ENCODE data around the gene ITIH5. TPM values are rescaled to one million over a fixed set of nuclear protein-coding genes. Genes with fewer than 3 reads are reported as not detected.

ITIH5 gene
- total RNA-seq, 5 donors from 2014 or later (not counting 1 experiment from before 2014, with no cell fraction given): 0.13 to 0.22 TPM; not detected in 3

GRCh38 chr10:7593905-7594304 lies 72.9 kb downstream of the ITIH5 start:
- ChIA-PET CTCF (no interaction called here), POLR2A (no interaction called here)
- Mint-ChIP-seq H3K36me3 (no peaks in the 10 kb centered on the region), H3K27me3 (peaks cover 0 to 3% of the 10 kb centered on the region in 2 donors), H3K27ac (no peak overlapping the region), H3K9me3 (no peaks in the 10 kb centered on the region), H3K4me1 (peaks cover 0 to 6% (median 3%) of the 10 kb centered on the region in 3 donors), H3K4me3 (no peak overlapping the region)
- WGBS (ENCODE audit: insufficient coverage): 86% methylated on average over 4 of the region's 4 CpGs
- Histone ChIP-seq H3K36me3 (ENCODE audit: control insufficient read depth in 2 of 2, extremely low read depth in 1 of 2, insufficient read depth in 1 of 2, low read length in 1 of 2) (no peaks in the 10 kb centered on the region), H3K4me3 (ENCODE audit: control insufficient read depth in 1 of 2, extremely low read depth in 1 of 2, low read length in 1 of 2) (no peak overlapping the region), H3K4me1 (ENCODE audit: control insufficient read depth in 1 of 2, extremely low read depth in 1 of 2, insufficient read depth in 2 of 2, low read length in 2 of 2) (peaks cover 0 to 2% of the 10 kb centered on the region in 2 experiments), H3K27me3 (replicated peaks in 1 of 2; ENCODE audit: control insufficient read depth in 2 of 2, extremely low read depth in 1 of 2, insufficient read depth in 2 of 2, low read length in 1 of 2) (peaks cover 0 to 16% of the 10 kb centered on the region in 2 experiments), H3K27ac (ENCODE audit: low read length) (no peak overlapping the region), H3K9me3 (no peaks in the 10 kb centered on the region)
- ATAC-seq (replicated peaks in 1 of 4): no peak
- no peak for DNase-seq

GRCh38 chr10:7593063-7593462 lies 73.7 kb downstream of the ITIH5 start:
- Mint-ChIP-seq H3K27ac (no peak overlapping the region), H3K4me1 (peaks cover 0 to 6% (median 3%) of the 10 kb centered on the region in 3 donors), H3K36me3 (no peaks in the 10 kb centered on the region), H3K9me3 (no peaks in the 10 kb centered on the region), H3K4me3 (no peak overlapping the region), H3K27me3 (peaks cover 0 to 3% of the 10 kb centered on the region in 2 donors)
- DNase-seq: no peak
- H3K9me3 ChIP-seq: no peaks in the 10 kb centered on the region
- ATAC-seq (replicated peaks in 1 of 4): no peak
- ChIA-PET CTCF (no interaction called here), POLR2A (no interaction called here)
- H3K36me3 ChIP-seq (ENCODE audit: control insufficient read depth in 2 of 2, extremely low read depth in 1 of 2, insufficient read depth in 1 of 2, low read length in 1 of 2): no peaks in the 10 kb centered on the region
- peaks cover 0 to 2% of the 10 kb centered on the region in 2 experiments for H3K4me1 ChIP-seq (ENCODE audit: control insufficient read depth in 1 of 2, extremely low read depth in 1 of 2, insufficient read depth in 2 of 2, low read length in 2 of 2)
- no peak overlapping the region for H3K27ac ChIP-seq (ENCODE audit: low read length)
- H3K4me3 ChIP-seq (ENCODE audit: control insufficient read depth in 1 of 2, extremely low read depth in 1 of 2, low read length in 1 of 2): no peak overlapping the region
- peaks cover 0 to 16% of the 10 kb centered on the region in 2 experiments for H3K27me3 ChIP-seq (replicated peaks in 1 of 2; ENCODE audit: control insufficient read depth in 2 of 2, extremely low read depth in 1 of 2, insufficient read depth in 2 of 2, low read length in 1 of 2)
- WGBS (ENCODE audit: insufficient coverage): 93% methylated on average over 4 of the region's 4 CpGs

- no peak for ATAC-seq (replicated peaks in 1 of 4)
- ChIA-PET CTCF (no interaction called here), POLR2A (no interaction called here)
- Histone ChIP-seq H3K27me3 (replicated peaks in 1 of 2; ENCODE audit: control insufficient read depth in 2 of 2, extremely low read depth in 1 of 2, insufficient read depth in 2 of 2, low read length in 1 of 2) (peaks cover 0 to 16% of the 10 kb centered on the region in 2 experiments), H3K4me1 (ENCODE audit: control insufficient read depth in 1 of 2, extremely low read depth in 1 of 2, insufficient read depth in 2 of 2, low read length in 2 of 2) (peaks cover 0 to 2% of the 10 kb centered on the region in 2 experiments), H3K27ac (ENCODE audit: low read length) (no peak overlapping the region), H3K9me3 (no peaks in the 10 kb centered on the region), H3K4me3 (ENCODE audit: control insufficient read depth in 1 of 2, extremely low read depth in 1 of 2, low read length in 1 of 2) (no peak overlapping the region), H3K36me3 (ENCODE audit: control insufficient read depth in 2 of 2, extremely low read depth in 1 of 2, insufficient read depth in 1 of 2, low read length in 1 of 2) (no peaks in the 10 kb centered on the region)
- Mint-ChIP-seq H3K4me1 (peaks cover 0 to 6% (median 3%) of the 10 kb centered on the region in 3 donors), H3K36me3 (no peaks in the 10 kb centered on the region), H3K27ac (no peak overlapping the region), H3K4me3 (no peak overlapping the region), H3K9me3 (no peaks in the 10 kb centered on the region), H3K27me3 (peaks cover 0 to 3% of the 10 kb centered on the region in 2 donors)
- DNase-seq: no peak
- WGBS (ENCODE audit: insufficient coverage): 92% methylated on average over 5 of the region's 5 CpGs
Measured at GRCh38 chr10:7592627-7593026, 74.1 kb downstream of the ITIH5 start.

- H3K27me3 ChIP-seq (replicated peaks in 1 of 2; ENCODE audit: control insufficient read depth in 2 of 2, extremely low read depth in 1 of 2, insufficient read depth in 2 of 2, low read length in 1 of 2): peaks cover 0 to 7% of the 10 kb centered on the region in 2 experiments
- 49% methylated on average over 7 of the region's 9 CpGs for WGBS (ENCODE audit: insufficient coverage)
- DNase-seq (no peak), ATAC-seq (replicated peaks in 1 of 4) (no peak)
- H3K36me3 Mint-ChIP-seq: no peaks in the 10 kb centered on the region
- peaks cover 0 to 2% of the 10 kb centered on the region in 2 experiments for H3K4me1 ChIP-seq (ENCODE audit: control insufficient read depth in 1 of 2, extremely low read depth in 1 of 2, insufficient read depth in 2 of 2, low read length in 2 of 2)
- H3K27ac ChIP-seq (ENCODE audit: low read length): no peak overlapping the region
- H3K4me1 Mint-ChIP-seq: peaks cover 3 to 9% (median 7%) of the 10 kb centered on the region in 3 donors
- ChIA-PET POLR2A (no interaction called here), CTCF (no interaction called here)
- no peak overlapping the region for H3K27ac Mint-ChIP-seq
- H3K9me3 ChIP-seq: no peaks in the 10 kb centered on the region
- no peaks in the 10 kb centered on the region for H3K36me3 ChIP-seq (ENCODE audit: control insufficient read depth in 2 of 2, extremely low read depth in 1 of 2, insufficient read depth in 1 of 2, low read length in 1 of 2)
- H3K4me3 Mint-ChIP-seq: no peak overlapping the region
- no peaks in the 10 kb centered on the region for H3K9me3 Mint-ChIP-seq
- peaks cover 0 to 4% of the 10 kb centered on the region in 2 donors for H3K27me3 Mint-ChIP-seq
- no peak overlapping the region for H3K4me3 ChIP-seq (ENCODE audit: control insufficient read depth in 1 of 2, extremely low read depth in 1 of 2, low read length in 1 of 2)
Measured at GRCh38 chr10:7590271-7590670, 76.5 kb downstream of the ITIH5 start.

GRCh38 chr10:7589748-7590147 lies 77.0 kb downstream of the ITIH5 start:
- ATAC-seq (replicated peaks in 1 of 4) (no peak), DNase-seq (no peak)
- ChIA-PET POLR2A (interaction anchor here in 1 of 2 donors (0.6 kb wide), 1 partner anchor 750 kb away, joined by 6 read pairs; no protein-coding TSS in a partner anchor), CTCF (no interaction called here)
- Mint-ChIP-seq H3K4me3 (no peak overlapping the region), H3K36me3 (no peaks in the 10 kb centered on the region), H3K9me3 (no peaks in the 10 kb centered on the region), H3K4me1 (peaks cover 7 to 14% (median 12%) of the 10 kb centered on the region in 3 donors), H3K27ac (no peak overlapping the region), H3K27me3 (peaks cover 0 to 4% of the 10 kb centered on the region in 2 donors)
- WGBS (ENCODE audit: insufficient coverage): 86% methylated on average over 8 of the region's 10 CpGs
- Histone ChIP-seq H3K36me3 (ENCODE audit: control insufficient read depth in 2 of 2, extremely low read depth in 1 of 2, insufficient read depth in 1 of 2, low read length in 1 of 2) (no peaks in the 10 kb centered on the region), H3K4me1 (ENCODE audit: control insufficient read depth in 1 of 2, extremely low read depth in 1 of 2, insufficient read depth in 2 of 2, low read length in 2 of 2) (peaks cover 0 to 4% of the 10 kb centered on the region in 2 experiments), H3K9me3 (no peaks in the 10 kb centered on the region), H3K27me3 (replicated peaks in 1 of 2; ENCODE audit: control insufficient read depth in 2 of 2, extremely low read depth in 1 of 2, insufficient read depth in 2 of 2, low read length in 1 of 2) (peaks cover 0 to 7% of the 10 kb centered on the region in 2 experiments), H3K4me3 (ENCODE audit: control insufficient read depth in 1 of 2, extremely low read depth in 1 of 2, low read length in 1 of 2) (no peak overlapping the region), H3K27ac (ENCODE audit: low read length) (no peak overlapping the region)

- H3K27ac Mint-ChIP-seq: no peak overlapping the region
- no peaks in the 10 kb centered on the region for H3K36me3 Mint-ChIP-seq
- H3K4me3 Mint-ChIP-seq: no peak overlapping the region
- peaks cover 0 to 7% of the 10 kb centered on the region in 2 experiments for H3K27me3 ChIP-seq (replicated peaks in 1 of 2; ENCODE audit: control insufficient read depth in 2 of 2, extremely low read depth in 1 of 2, insufficient read depth in 2 of 2, low read length in 1 of 2)
- 82% methylated on average over 5 of the region's 6 CpGs for WGBS (ENCODE audit: insufficient coverage)
- H3K4me3 ChIP-seq (ENCODE audit: control insufficient read depth in 1 of 2, extremely low read depth in 1 of 2, low read length in 1 of 2): no peak overlapping the region
- ChIA-PET CTCF (no interaction called here), POLR2A (no interaction called here)
- H3K4me1 ChIP-seq (ENCODE audit: control insufficient read depth in 1 of 2, extremely low read depth in 1 of 2, insufficient read depth in 2 of 2, low read length in 2 of 2): peaks cover 0 to 4% of the 10 kb centered on the region in 2 experiments
- DNase-seq (no peak), ATAC-seq (replicated peaks in 1 of 4) (no peak)
- H3K9me3 ChIP-seq: no peaks in the 10 kb centered on the region
- H3K27ac ChIP-seq (ENCODE audit: low read length): no peak overlapping the region
- no peaks in the 10 kb centered on the region for H3K36me3 ChIP-seq (ENCODE audit: control insufficient read depth in 2 of 2, extremely low read depth in 1 of 2, insufficient read depth in 1 of 2, low read length in 1 of 2)
- peaks cover 9 to 17% (median 14%) of the 10 kb centered on the region in 3 donors for H3K4me1 Mint-ChIP-seq
- peaks cover 0 to 4% of the 10 kb centered on the region in 2 donors for H3K27me3 Mint-ChIP-seq
- no peaks in the 10 kb centered on the region for H3K9me3 Mint-ChIP-seq
Measured at GRCh38 chr10:7587865-7588188, 78.9 kb downstream of the ITIH5 start.
